ENCODE measurements around the gene LRRC8D. TPM values are rescaled to one million over a fixed set of nuclear protein-coding genes. Genes with fewer than 3 reads are reported as not detected.

The LRRC8D gene
- total RNA-seq, 3 donors from 2014 or later (not counting 1 experiment from before 2014, with no cell fraction given): 16.2 to 26.2 (median 17.1) TPM

- no peaks in the 10 kb centered on the region for H3K9me3 ChIP-seq (ENCODE audit: control insufficient read depth, insufficient read depth, low read length)
- WGBS (ENCODE audit: insufficient coverage): 98% methylated on average over 6 of the region's 7 CpGs
- intact Hi-C loops (cut with micrococcal nuclease): no loop called here
- ATAC-seq: no peak
- H3K9me3 Mint-ChIP-seq: no peaks in the 10 kb centered on the region
- H3K4me1 Mint-ChIP-seq: peaks cover 37 to 40% of the 10 kb centered on the region in 2 donors
- peaks cover 3% of the 10 kb centered on the region for H3K4me1 ChIP-seq (ENCODE audit: control insufficient read depth, insufficient read depth, low read length)
- no peaks in the 10 kb centered on the region for H3K27me3 Mint-ChIP-seq (ENCODE audit: low read depth in 2 of 2)
- TF ChIP-seq CTCF (IDR thresholded peaks at IDR 0.05): no peak
- H3K27ac Mint-ChIP-seq: no peak overlapping the region
- no peak overlapping the region for H3K27ac ChIP-seq (ENCODE audit: low read length)
- H3K36me3 Mint-ChIP-seq: peaks cover 7% of the 10 kb centered on the region
- H3K4me3 Mint-ChIP-seq: no peak overlapping the region
- no peak for DNase-seq
- H3K27me3 ChIP-seq (ENCODE audit: control insufficient read depth, insufficient read depth, low read length): no peaks in the 10 kb centered on the region
- H3K36me3 ChIP-seq (ENCODE audit: control insufficient read depth, insufficient read depth, low read length): peaks cover 6% of the 10 kb centered on the region
- no peak overlapping the region for H3K4me3 ChIP-seq (ENCODE audit: low read length)
Measured at GRCh38 chr1:89866568-89866967, 45.7 kb downstream of the LRRC8D start.

DNA sequence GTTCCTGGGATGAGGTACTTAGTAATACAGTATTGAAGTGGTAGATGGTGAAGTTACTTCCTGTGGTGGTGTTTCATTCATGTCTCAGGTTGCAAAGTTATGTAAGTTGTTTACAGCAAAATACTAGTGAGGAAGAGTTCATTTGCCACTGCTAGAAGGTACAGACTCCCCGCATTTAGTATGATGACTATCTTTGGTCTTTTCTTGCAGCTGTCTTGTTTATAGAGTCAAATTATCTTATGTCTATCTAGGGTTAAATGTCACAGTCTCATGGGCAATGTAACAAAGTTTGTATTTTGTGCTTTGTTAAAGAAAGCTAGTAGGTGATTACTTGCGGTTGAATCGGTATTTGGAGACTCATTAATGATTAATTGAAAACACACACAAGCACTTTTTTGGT is 50.2 kb downstream of the LRRC8D start:
- H3K9me3 ChIP-seq (ENCODE audit: control insufficient read depth, insufficient read depth, low read length): no peaks in the 10 kb centered on the region
- H3K4me1 Mint-ChIP-seq: peaks cover 21% of the 10 kb centered on the region in 2 donors
- H3K4me3 Mint-ChIP-seq: no peak overlapping the region
- no peak for ATAC-seq
- no peaks in the 10 kb centered on the region for H3K27me3 ChIP-seq (ENCODE audit: control insufficient read depth, insufficient read depth, low read length)
- no peaks in the 10 kb centered on the region for H3K9me3 Mint-ChIP-seq
- intact Hi-C loops (cut with micrococcal nuclease): no loop called here
- no peak overlapping the region for H3K4me3 ChIP-seq (ENCODE audit: low read length)
- no peaks in the 10 kb centered on the region for H3K27me3 Mint-ChIP-seq (ENCODE audit: low read depth in 2 of 2)
- no peak overlapping the region for H3K27ac ChIP-seq (ENCODE audit: low read length)
- DNase-seq: peak in 1 of 2 donors; percentile 67
- H3K36me3 Mint-ChIP-seq: peaks cover 7% of the 10 kb centered on the region
- TF ChIP-seq CTCF (IDR thresholded peaks at IDR 0.05): no peak
- peak overlapping the region in 1 of 2 donors; percentile 47 for H3K27ac Mint-ChIP-seq
- H3K36me3 ChIP-seq (ENCODE audit: control insufficient read depth, insufficient read depth, low read length): peaks cover 6% of the 10 kb centered on the region
- H3K4me1 ChIP-seq (ENCODE audit: control insufficient read depth, insufficient read depth, low read length): no peaks in the 10 kb centered on the region
- 90% methylated on average over 3 of the region's 3 CpGs for WGBS (ENCODE audit: insufficient coverage)

DNA sequence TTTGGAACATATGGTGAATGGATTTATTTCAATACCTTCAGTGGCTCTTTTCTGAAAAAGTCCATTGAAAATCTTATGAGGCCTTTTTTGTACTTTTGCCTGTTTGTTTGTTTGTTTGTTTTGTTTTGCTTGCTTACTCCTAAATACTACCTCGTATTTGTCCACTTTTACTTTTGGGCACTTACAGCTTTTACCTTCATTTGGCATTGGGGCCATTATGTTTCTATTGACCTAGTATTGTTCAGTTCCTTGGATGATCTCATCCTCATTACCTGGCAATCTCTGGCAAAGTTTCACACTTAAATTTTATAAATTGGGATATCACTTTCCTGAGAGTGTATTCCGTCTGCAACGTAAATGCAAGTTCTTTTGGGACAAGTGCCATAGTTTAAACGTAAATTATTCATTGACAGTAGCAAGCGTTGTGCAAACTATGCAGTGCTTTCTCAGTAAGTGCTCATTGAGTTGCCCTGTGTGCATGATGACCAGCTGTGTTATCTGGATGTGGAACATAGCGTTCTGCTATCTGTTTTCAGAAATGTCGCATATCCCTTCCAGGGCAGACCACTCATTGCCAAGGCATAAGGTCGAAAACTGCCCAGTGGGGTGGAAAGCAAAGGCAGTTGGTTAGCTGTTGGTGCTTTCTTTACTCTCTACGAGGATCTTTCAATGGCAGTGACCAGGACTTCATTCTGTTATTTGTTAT is 51.1 kb downstream of the LRRC8D start:
- H3K4me3 ChIP-seq (ENCODE audit: low read length): no peak overlapping the region
- no peak for ATAC-seq
- 97% methylated on average over 9 of the region's 9 CpGs for WGBS (ENCODE audit: insufficient coverage)
- Mint-ChIP-seq H3K36me3 (peaks cover 7% of the 10 kb centered on the region), H3K27ac (no peak overlapping the region), H3K4me3 (no peak overlapping the region), H3K9me3 (no peaks in the 10 kb centered on the region), H3K27me3 (ENCODE audit: low read depth in 2 of 2) (no peaks in the 10 kb centered on the region), H3K4me1 (peaks cover 24 to 25% of the 10 kb centered on the region in 2 donors)
- no peaks in the 10 kb centered on the region for H3K4me1 ChIP-seq (ENCODE audit: control insufficient read depth, insufficient read depth, low read length)
- no peaks in the 10 kb centered on the region for H3K27me3 ChIP-seq (ENCODE audit: control insufficient read depth, insufficient read depth, low read length)
- no peak overlapping the region for H3K27ac ChIP-seq (ENCODE audit: low read length)
- intact Hi-C loops (cut with micrococcal nuclease): no loop called here
- no peak for DNase-seq
- H3K36me3 ChIP-seq (ENCODE audit: control insufficient read depth, insufficient read depth, low read length): peaks cover 6% of the 10 kb centered on the region
- no peaks in the 10 kb centered on the region for H3K9me3 ChIP-seq (ENCODE audit: control insufficient read depth, insufficient read depth, low read length)
- no peak for TF ChIP-seq CTCF (IDR thresholded peaks at IDR 0.05)

- ATAC-seq: no peak
Measured at GRCh38 chr1:89872567-89872966, 51.7 kb downstream of the LRRC8D start.

More at GRCh38 chr1:89872567-89872966, 51.7 kb downstream of the LRRC8D start:
- H3K4me1 ChIP-seq (ENCODE audit: control insufficient read depth, insufficient read depth, low read length): no peaks in the 10 kb centered on the region
- TF ChIP-seq CTCF (IDR thresholded peaks at IDR 0.05): no peak
- DNase-seq: peak in 1 of 2 donors; percentile 43
- Mint-ChIP-seq H3K4me1 (peaks cover 25 to 27% of the 10 kb centered on the region in 2 donors), H3K9me3 (no peaks in the 10 kb centered on the region), H3K27me3 (ENCODE audit: low read depth in 2 of 2) (no peaks in the 10 kb centered on the region), H3K4me3 (no peak overlapping the region), H3K27ac (no peak overlapping the region), H3K36me3 (peaks cover 7% of the 10 kb centered on the region)
- WGBS (ENCODE audit: insufficient coverage): no CpG with 5 or more reads among the region's 1 CpG
- H3K27ac ChIP-seq (ENCODE audit: low read length): no peak overlapping the region
- intact Hi-C loops (cut with micrococcal nuclease): no loop called here
- H3K36me3 ChIP-seq (ENCODE audit: control insufficient read depth, insufficient read depth, low read length): peaks cover 6% of the 10 kb centered on the region
- H3K27me3 ChIP-seq (ENCODE audit: control insufficient read depth, insufficient read depth, low read length): no peaks in the 10 kb centered on the region
- H3K4me3 ChIP-seq (ENCODE audit: low read length): no peak overlapping the region
- H3K9me3 ChIP-seq (ENCODE audit: control insufficient read depth, insufficient read depth, low read length): no peaks in the 10 kb centered on the region

All from natural killer cell (primary cell).